ENCODE results near the gene PDE11A.

The PDE11A gene

GRCh38 chr2:177599139-177599688 is 473.4 kb downstream of the PDE11A start:
- DNase-seq (ENCODE audit: low read depth in 2 of 2): no peak

DNA sequence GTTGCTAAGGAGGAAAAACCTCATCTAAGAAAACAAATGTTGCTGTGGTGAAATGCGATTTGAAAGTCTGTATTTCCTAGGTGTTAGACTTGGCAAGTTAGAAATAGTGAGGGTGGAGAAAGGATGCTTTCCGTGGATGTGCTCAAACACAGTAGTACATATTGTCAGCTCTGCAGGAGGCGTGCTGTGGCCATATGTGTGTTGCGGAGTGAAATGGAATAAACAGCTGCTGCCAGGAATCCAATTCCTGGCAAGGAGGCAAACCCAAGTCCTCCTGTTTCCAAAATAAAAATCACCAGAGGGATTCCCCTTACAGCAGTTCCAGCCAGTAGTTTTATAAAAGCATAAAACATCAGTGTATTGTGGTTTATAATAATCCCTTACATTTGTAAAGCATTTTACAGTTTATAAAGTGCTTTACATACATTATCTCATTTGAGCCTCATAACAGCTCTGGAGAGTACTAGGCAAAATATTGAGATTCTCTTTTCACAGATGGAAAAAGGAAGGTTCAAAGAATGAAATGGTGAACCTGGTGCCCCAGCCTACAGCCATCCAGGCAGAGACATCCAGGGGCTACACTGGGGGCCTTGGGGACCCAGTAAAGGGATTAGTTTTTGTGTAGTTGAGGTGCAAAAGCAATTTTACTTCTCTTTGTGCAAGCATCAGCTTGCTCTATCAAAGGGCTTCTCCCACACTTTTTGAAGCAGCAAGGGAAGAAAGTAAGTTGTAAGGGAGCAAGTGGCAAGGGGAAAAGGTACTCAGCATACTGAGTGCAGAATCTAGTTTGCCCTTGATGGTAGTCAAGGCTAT is 474.0 kb downstream of the PDE11A start:
- no peak for DNase-seq (ENCODE audit: low read depth in 2 of 2)

- no peak for DNase-seq (ENCODE audit: low read depth in 2 of 2)
These were observed 474.8 kb downstream of the PDE11A start for GRCh38 chr2:177597759-177598158.

DNA sequence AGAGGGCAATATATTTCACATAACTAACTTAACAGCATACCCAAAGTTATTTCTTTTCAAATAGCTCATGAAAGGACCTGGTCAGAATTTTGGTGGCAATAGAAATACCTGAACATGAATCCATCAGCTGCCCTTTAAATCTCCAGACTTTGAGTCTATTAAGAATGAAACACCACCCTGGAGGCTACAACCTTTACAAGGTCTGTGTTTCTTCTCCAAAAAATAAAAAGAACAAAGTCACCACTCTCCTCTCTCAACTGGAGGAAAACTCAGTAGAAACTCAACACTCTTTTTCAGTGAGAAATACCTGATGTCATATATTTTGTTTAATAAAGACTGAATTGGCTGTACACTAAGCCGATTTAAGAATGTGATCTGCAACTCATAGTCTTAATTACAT is 475.7 kb downstream of the PDE11A start:
- no peak for DNase-seq (ENCODE audit: low read depth in 2 of 2)

- no peak for DNase-seq (ENCODE audit: low read depth in 2 of 2)
These were observed 477.3 kb downstream of the PDE11A start for GRCh38 chr2:177595126-177595845.

GRCh38 chr2:177593402-177593801 is 479.2 kb downstream of the PDE11A start:
- no peak for DNase-seq (ENCODE audit: low read depth in 2 of 2)

DNA sequence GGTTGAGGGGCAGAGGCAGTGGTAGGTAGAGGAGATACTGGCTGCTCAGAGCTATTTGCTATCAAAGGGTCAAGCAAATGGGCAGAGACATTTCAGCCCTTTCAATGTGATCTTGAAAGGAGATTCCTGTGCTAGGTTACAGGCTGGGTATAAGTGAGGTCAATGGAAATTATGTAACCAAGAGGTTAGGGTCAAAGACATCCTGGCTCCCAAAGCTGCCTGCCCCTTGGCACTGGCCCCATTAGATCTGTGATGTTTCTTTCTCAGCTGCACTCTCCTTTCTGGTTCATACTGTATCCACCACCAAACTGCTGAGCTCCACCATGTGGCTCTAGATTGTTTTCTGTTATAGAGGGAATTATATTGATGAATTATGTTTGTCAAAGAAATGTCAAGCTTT is 479.6 kb downstream of the PDE11A start:
- no peak for DNase-seq (ENCODE audit: low read depth in 2 of 2)

GRCh38 chr2:177592397-177592796 is 480.2 kb downstream of the PDE11A start:
- no peak for DNase-seq (ENCODE audit: low read depth in 2 of 2)

GRCh38 chr2:177589186-177589585 is 483.4 kb downstream of the PDE11A start:
- no peak for DNase-seq (ENCODE audit: low read depth in 2 of 2)

- no peak for DNase-seq (ENCODE audit: low read depth in 2 of 2)
These were observed 483.9 kb downstream of the PDE11A start for GRCh38 chr2:177588671-177589070.

- DNase-seq (ENCODE audit: low read depth in 2 of 2): no peak
These were observed 485.2 kb downstream of the PDE11A start for GRCh38 chr2:177587371-177587770.

- DNase-seq (ENCODE audit: low read depth in 2 of 2): no peak
These were observed 486.4 kb downstream of the PDE11A start for GRCh38 chr2:177586154-177586553.

DNA sequence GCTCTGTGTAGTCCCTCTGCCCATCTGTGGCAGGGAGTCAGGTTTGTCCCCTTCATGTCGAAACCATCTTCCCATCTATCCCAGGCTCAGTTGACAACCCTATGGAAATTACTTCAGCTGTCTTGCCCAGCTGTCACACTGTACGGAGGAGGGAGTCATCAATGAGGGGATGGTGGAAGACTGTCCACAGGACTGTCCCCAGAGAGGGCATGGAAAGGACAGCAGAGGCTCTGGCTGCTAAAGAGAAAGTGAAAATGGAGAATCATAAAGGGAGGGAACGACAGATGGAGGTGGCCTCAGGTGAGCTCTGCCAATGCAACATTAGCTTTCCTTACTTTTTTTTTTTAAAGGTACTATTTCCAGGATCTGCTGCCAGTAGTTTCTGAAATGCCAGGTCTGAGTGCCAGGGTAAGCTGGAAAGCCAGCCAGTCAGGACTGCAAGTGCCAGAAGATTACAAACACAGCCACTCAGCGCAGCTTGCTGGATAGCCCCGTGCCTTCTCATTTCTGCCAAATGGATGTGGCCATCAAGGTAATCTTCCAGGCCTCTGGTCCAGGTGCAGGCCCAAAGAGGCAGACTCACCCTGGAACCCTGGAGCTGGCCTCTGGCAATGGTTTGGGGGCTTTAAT is 487.2 kb downstream of the PDE11A start:
- no peak for DNase-seq (ENCODE audit: low read depth in 2 of 2)

- DNase-seq (ENCODE audit: low read depth in 2 of 2): no peak
These were observed 488.4 kb downstream of the PDE11A start for GRCh38 chr2:177584030-177584692.

GRCh38 chr2:177582000-177582399 is 490.6 kb downstream of the PDE11A start:
- DNase-seq (ENCODE audit: low read depth in 2 of 2): no peak

DNA sequence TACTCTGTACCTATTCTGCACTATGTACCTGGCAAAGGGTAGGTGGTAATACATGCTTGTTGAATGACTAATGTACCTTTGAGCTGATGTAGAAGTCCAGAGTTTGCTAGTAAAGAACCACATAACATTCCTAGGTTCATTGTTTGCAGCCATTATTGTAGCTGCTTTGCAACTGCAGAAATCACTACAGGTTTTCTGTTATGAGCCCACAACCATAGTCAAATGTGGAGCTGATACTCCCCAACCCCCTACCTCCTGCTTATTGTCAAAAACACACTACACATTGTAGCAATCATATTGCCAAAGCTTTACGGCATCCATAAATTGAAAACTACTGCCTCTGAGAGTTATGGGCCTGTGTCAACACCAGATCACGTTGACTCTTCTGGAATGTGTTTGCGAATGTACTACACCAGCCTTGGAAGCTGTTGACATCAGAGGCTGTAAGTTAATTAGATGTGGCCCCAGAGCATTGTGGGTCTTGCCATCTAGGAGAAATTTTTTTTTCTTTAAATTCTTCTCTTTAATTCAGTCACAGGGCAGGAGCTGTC is 493.0 kb downstream of the PDE11A start:
- no peak for DNase-seq (ENCODE audit: low read depth in 2 of 2)

- DNase-seq (ENCODE audit: low read depth in 2 of 2): no peak
These were observed 494.1 kb downstream of the PDE11A start for GRCh38 chr2:177578454-177578853.

GRCh38 chr2:177577075-177577474 is 495.5 kb downstream of the PDE11A start:
- no peak for DNase-seq (ENCODE audit: low read depth in 2 of 2)

GRCh38 chr2:177575358-177575757 is 497.2 kb downstream of the PDE11A start:
- DNase-seq (ENCODE audit: low read depth in 2 of 2): no peak

DNA sequence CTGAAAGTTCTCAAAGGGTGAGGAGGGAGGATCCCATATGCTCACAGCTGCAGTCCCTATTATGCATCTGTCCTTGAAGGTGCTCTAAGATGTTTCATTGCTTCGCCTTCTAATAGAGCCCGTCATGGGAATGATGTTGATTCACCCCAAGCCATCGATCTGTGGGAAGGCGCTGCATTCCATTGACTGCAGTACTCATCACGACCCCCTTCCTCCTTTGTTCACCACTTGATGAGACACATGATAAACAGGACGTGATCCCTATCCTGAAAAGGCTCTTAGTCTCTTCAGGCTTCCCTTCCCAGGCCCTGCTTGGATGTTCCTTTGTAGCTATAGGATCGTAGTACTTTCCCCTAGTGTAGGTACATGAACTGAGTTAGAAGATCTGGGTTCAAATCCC is 498.2 kb downstream of the PDE11A start:
- DNase-seq (ENCODE audit: low read depth in 2 of 2): no peak

Measured in stimulated activated CD8-positive, alpha-beta memory T cell treated with anti-CD3 and anti-CD28 coated beads, Interleukin-7, amount 100 ng/mL, for 1 hour (primary cell).